Cardiac fibroblast (primary cell): ENCODE data around the gene INPP5A.

Experiments used
- DNase-seq, 2 donors: peaks; one replicate each; pipeline versions ENCODE4 v3.0.0 to v3.0.0-alpha.2; 2010; ENCODE audit warnings: low read depth in 2 of 2
- H3K4me3 ChIP-seq, 2 donors: replicated peaks in 1 of 2; 1 replicate in 1 of 2; 2 replicates in 1 of 2; pipeline ENCODE4 v1.5.1; 2011; ENCODE audit warnings: low read depth in 2 of 2, low read length in 2 of 2, mild to moderate bottlenecking in 2 of 2, moderate library complexity in 1 of 2
- CTCF ChIP-seq: IDR thresholded peaks from one replicate; pipeline ENCODE4 v1.5.1; 2011; ENCODE audit warnings: low read depth, mild to moderate bottlenecking, low read length, inconsistent platforms

Gene INPP5A

GRCh38 chr10:132616996-132617736, 79.6 kb downstream of the INPP5A start:
- no peak for DNase-seq
- TF ChIP-seq CTCF: no peak

GRCh38 chr10:132617737-132618052, 80.1 kb downstream of the INPP5A start:
- no peak overlapping the region for H3K4me3 ChIP-seq
- DNase-seq: no peak
- no peak for TF ChIP-seq CTCF

More at GRCh38 chr10:132616996-132617736, 79.6 kb downstream of the INPP5A start:
- H3K4me3 ChIP-seq: no peak overlapping the region

GRCh38 chr10:132618158-132618919, 80.8 kb downstream of the INPP5A start:
- no peak for TF ChIP-seq CTCF
- peak in 1 of 2 donors; percentile 27 for DNase-seq
- no peak overlapping the region for H3K4me3 ChIP-seq

- H3K4me3 ChIP-seq: no peak overlapping the region
- no peak for TF ChIP-seq CTCF
- no peak for DNase-seq
Measured at GRCh38 chr10:132619927-132620326, 82.3 kb downstream of the INPP5A start.

GRCh38 chr10:132624061-132624846, 86.7 kb downstream of the INPP5A start:
- DNase-seq: no peak
- no peak overlapping the region for H3K4me3 ChIP-seq
- no peak for TF ChIP-seq CTCF

GRCh38 chr10:132624847-132625471, 87.4 kb downstream of the INPP5A start:
- DNase-seq: no peak
- no peak overlapping the region for H3K4me3 ChIP-seq
- TF ChIP-seq CTCF: no peak
